CD4-positive, alpha-beta T cell (primary cell): ENCODE data around the gene SMYD3. TPM values are rescaled to one million over a fixed set of nuclear protein-coding genes. Genes with fewer than 3 reads are reported as not detected.

Source experiments
- ATAC-seq: fragments of 200-7000 bp; cut with Tn5 transposase; one replicate; pipeline ENCODE4 v1.10.0; 2022; ENCODE audit warnings: mild to moderate bottlenecking; ENCODE audit not compliant: poor library complexity
- CTCF ChIA-PET: fragments of 350-600 bp; sonication (Branson Sonifier 250); formaldehyde crosslinking; loops from one replicate; lab custom pipeline; 2021; ENCODE audit warnings: antibody characterized with exemption, inconsistent platforms; lab: Charles Lee
- POLR2A ChIA-PET: fragments of 350-600 bp; sonication (Branson Sonifier 250); formaldehyde crosslinking; loops from one replicate; lab custom pipeline; 2021; ENCODE audit warnings: antibody characterized with exemption, inconsistent platforms; lab: Charles Lee
- DNase-seq, 14 experiments: peaks; one replicate each; pipeline ENCODE4 v3.0.0-alpha.2; 2013 to 2020; ENCODE audit warnings: mixed read lengths in 2 of 14
- H3K27ac ChIP-seq, 2 donors: one replicate each; pipeline versions ENCODE4 v1.5.1 to v1.7.0; 2013; ENCODE audit warnings: low read length in 2 of 2, low read depth in 1 of 2, mild to moderate bottlenecking in 1 of 2
- H3K27me3 ChIP-seq, 2 experiments: 1 replicate in 1 of 2; 2 replicates in 1 of 2; pipeline versions ENCODE4 v1.6.1 to v1.7.0; 2013; ENCODE audit warnings: low read length in 2 of 2, control low read depth in 1 of 2, mild to moderate bottlenecking in 1 of 2, moderate library complexity in 1 of 2; ENCODE audit not compliant: insufficient read depth in 2 of 2, control insufficient read depth in 1 of 2
- H3K36me3 ChIP-seq: one replicate; pipeline ENCODE4 v1.6.1; 2013; ENCODE audit warnings: low read length, control low read depth; ENCODE audit not compliant: insufficient read depth
- H3K4me1 ChIP-seq: one replicate; pipeline ENCODE4 v1.6.1; 2013; ENCODE audit warnings: low read length, control low read depth; ENCODE audit not compliant: insufficient read depth
- H3K4me3 ChIP-seq: one replicate; pipeline ENCODE4 v1.5.1; 2013; ENCODE audit warnings: mild to moderate bottlenecking, low read length, moderate library complexity
- H3K9me3 ChIP-seq, 2 experiments: 1 replicate in 1 of 2; 2 replicates in 1 of 2; pipeline versions ENCODE4 v1.6.1 to v1.7.0; 2013; ENCODE audit warnings: low read length in 2 of 2, mild to moderate bottlenecking in 2 of 2, control low read depth in 1 of 2, moderate library complexity in 1 of 2; ENCODE audit not compliant: control insufficient read depth in 1 of 2, insufficient read depth in 1 of 2
- H3K27ac Mint-ChIP-seq: one replicate; pipeline ENCODE4 v1.8.0; 2020; ENCODE audit warnings: mixed read lengths
- H3K27me3 Mint-ChIP-seq: one replicate; pipeline ENCODE4 v1.8.0; 2021; ENCODE audit warnings: mixed read lengths
- H3K36me3 Mint-ChIP-seq: one replicate; pipeline ENCODE4 v1.8.0; 2021; ENCODE audit warnings: low read depth, mixed read lengths
- H3K4me1 Mint-ChIP-seq: one replicate; pipeline ENCODE4 v1.8.0; 2021; ENCODE audit warnings: low read depth, mixed read lengths
- H3K4me3 Mint-ChIP-seq: one replicate; pipeline ENCODE4 v1.8.0; 2020; ENCODE audit warnings: mild to moderate bottlenecking, mixed read lengths
- H3K9me3 Mint-ChIP-seq: one replicate; pipeline ENCODE4 v1.8.0; 2020; ENCODE audit warnings: mixed read lengths
- intact Hi-C, 2 experiments: fragments of 100-400 bp; cut with DNase I in 1 of 2; cut with micrococcal nuclease in 1 of 2; formaldehyde crosslinking; loops; one replicate each; pipeline versions ENCODE4 v1.15.1 to v1.9.0; 2023 to 2025; cut with DNase I, micrococcal nuclease
- total RNA-seq, 174 experiments: library from RNA in 2 of 174; stranded (reverse) in 2 of 174; gene quantifications; one replicate each; pipeline ENCODE4 v1.2.3 and lab custom pipeline; 2021 to 2026
- TF ChIP-seq, protein P1 (sequence below): fragments of 200-600 bp; IDR thresholded peaks from one replicate; pipeline ENCODE4 v1.8.0; 2022; ENCODE audit warnings: antibody characterized with exemption, mild to moderate bottlenecking

SMYD3 gene
- total RNA-seq, 2 experiments from 2014 or later = 18.8 to 19.6 TPM

DNA sequence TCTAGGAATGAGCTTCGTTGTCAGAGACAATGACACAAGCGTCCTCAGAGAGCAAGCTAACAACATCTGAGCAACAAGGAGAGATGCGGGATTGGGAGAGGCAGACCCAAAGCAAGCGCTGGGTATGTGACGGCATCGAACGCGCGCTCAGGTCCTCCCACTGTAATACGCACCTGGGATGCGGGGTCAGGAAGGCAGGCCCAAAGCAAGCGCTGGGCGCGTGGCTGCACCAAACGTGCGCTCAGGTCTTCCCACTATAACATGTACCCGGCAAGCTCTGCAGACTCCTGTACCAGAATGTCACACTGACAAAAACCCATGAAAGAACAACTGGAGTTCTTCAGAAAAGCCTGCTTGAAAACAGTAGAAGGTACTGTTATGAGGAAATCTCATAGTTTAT, 653.8 kb downstream of the SMYD3 start:
- ChIA-PET POLR2A (no interaction called here), CTCF (interaction anchor here (1.3 kb wide), 1 partner anchor 15 kb away, joined by 3 read pairs; no protein-coding TSS in a partner anchor)
- Histone ChIP-seq H3K27me3 (no peaks in the 10 kb centered on the region), H3K9me3 (no peaks in the 10 kb centered on the region), H3K27ac (no peak overlapping the region), H3K4me1 (no peaks in the 10 kb centered on the region), H3K4me3 (no peak overlapping the region), H3K36me3 (peaks cover 4% of the 10 kb centered on the region)
- Mint-ChIP-seq H3K36me3 (peaks cover 83% of the 10 kb centered on the region), H3K9me3 (peaks cover 3% of the 10 kb centered on the region), H3K27me3 (no peaks in the 10 kb centered on the region), H3K27ac (no peak overlapping the region), H3K4me1 (no peaks in the 10 kb centered on the region), H3K4me3 (no peak overlapping the region)
- TF ChIP-seq, protein P1, sequence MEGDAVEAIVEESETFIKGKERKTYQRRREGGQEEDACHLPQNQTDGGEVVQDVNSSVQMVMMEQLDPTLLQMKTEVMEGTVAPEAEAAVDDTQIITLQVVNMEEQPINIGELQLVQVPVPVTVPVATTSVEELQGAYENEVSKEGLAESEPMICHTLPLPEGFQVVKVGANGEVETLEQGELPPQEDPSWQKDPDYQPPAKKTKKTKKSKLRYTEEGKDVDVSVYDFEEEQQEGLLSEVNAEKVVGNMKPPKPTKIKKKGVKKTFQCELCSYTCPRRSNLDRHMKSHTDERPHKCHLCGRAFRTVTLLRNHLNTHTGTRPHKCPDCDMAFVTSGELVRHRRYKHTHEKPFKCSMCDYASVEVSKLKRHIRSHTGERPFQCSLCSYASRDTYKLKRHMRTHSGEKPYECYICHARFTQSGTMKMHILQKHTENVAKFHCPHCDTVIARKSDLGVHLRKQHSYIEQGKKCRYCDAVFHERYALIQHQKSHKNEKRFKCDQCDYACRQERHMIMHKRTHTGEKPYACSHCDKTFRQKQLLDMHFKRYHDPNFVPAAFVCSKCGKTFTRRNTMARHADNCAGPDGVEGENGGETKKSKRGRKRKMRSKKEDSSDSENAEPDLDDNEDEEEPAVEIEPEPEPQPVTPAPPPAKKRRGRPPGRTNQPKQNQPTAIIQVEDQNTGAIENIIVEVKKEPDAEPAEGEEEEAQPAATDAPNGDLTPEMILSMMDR = no peak
- DNase-seq (no peak), ATAC-seq (no peak)
- intact Hi-C loops = no loop called here

DNA sequence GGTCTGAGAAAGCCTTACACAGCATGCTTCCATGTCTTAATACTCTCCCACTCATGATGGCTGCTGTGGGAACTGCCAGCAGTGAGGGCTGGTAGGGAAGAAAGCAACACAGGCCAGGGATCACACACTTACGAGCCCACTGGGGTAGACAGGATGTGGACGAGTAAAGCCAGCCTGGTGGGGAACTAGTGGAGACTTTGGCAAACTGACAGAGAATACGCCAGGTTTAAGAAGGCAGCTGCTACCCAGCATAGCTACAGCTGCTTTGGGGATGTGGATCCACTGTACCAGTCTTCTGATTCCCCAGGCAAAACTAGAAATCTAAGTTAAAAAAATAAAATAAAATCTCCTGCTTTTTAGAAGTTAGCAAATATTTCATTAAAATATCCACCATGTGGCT, 664.0 kb downstream of the SMYD3 start:
- H3K27ac Mint-ChIP-seq = no peak overlapping the region

DNA sequence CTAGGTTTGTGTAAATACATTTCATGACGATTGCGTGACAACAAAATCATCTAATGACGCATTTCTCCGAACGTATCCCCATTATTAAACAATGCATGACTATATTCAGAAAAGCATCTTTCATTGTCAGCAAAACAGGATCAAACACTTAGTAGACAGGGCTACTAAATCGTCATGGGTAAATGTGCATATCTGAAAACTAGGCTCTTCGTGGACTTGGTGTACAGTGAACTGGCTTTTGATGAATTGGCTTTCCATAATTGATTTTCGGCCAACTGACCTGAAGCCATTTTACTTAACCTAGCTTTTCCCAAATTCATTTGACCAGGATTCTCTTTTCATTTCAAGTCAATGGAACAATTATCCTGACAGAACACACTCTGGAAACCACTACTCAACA, 665.0 kb downstream of the SMYD3 start:
- Mint-ChIP-seq H3K4me1 (no peaks in the 10 kb centered on the region), H3K27me3 (no peaks in the 10 kb centered on the region), H3K36me3 (peaks cover 17% of the 10 kb centered on the region), H3K4me3 (no peak overlapping the region), H3K9me3 (no peaks in the 10 kb centered on the region), H3K27ac (no peak overlapping the region)
- POLR2A ChIA-PET = no interaction called here
- H3K36me3 ChIP-seq = no peaks in the 10 kb centered on the region
- H3K27ac ChIP-seq = no peak overlapping the region
- no peaks in the 10 kb centered on the region for H3K27me3 ChIP-seq
- no peak for DNase-seq
- TF ChIP-seq, protein P1 = no peak
- no peaks in the 10 kb centered on the region for H3K9me3 ChIP-seq
- no peaks in the 10 kb centered on the region for H3K4me1 ChIP-seq
- CTCF ChIA-PET = no interaction called here
- ATAC-seq = no peak
- H3K4me3 ChIP-seq = no peak overlapping the region
- intact Hi-C loops = no loop called here

More for the DNA sequence above, 664.0 kb downstream of the SMYD3 start:
- ChIA-PET POLR2A (no interaction called here), CTCF (no interaction called here)
- ATAC-seq (no peak), DNase-seq (no peak)
- H3K4me3 ChIP-seq = no peak overlapping the region
- H3K9me3 Mint-ChIP-seq = no peaks in the 10 kb centered on the region
- H3K36me3 ChIP-seq = no peaks in the 10 kb centered on the region
- intact Hi-C loops = no loop called here
- H3K4me3 Mint-ChIP-seq = no peak overlapping the region
- no peaks in the 10 kb centered on the region for H3K27me3 Mint-ChIP-seq
- no peaks in the 10 kb centered on the region for H3K27me3 ChIP-seq
- H3K36me3 Mint-ChIP-seq = peaks cover 10% of the 10 kb centered on the region
- no peaks in the 10 kb centered on the region for H3K4me1 ChIP-seq
- TF ChIP-seq, protein P1 = no peak
- no peaks in the 10 kb centered on the region for H3K4me1 Mint-ChIP-seq
- H3K9me3 ChIP-seq = no peaks in the 10 kb centered on the region
- no peak overlapping the region for H3K27ac ChIP-seq
